Adrenal gland (tissue), 12 donors: ENCODE results near the gene ITPRIP. TPM values are rescaled to one million over a fixed set of nuclear protein-coding genes. Genes with fewer than 3 reads are reported as not detected.
A peak's percentile ranks its signal among the peaks of the same experiment; 100 is the strongest.

ENCODE experiments used
- DNase-seq, 7 donors: peaks; one replicate each; pipeline ENCODE4 v3.0.0-alpha.2; 2019 to 2020
- H3K27ac ChIP-seq, 5 donors: fragments of 200-600 bp; sonication (generic) in 4 of 5; 1 replicate in 3 of 5; 2 replicates in 2 of 5; pipeline versions ENCODE4 v1.5.1 to v1.8.0; 2016 to 2020; ENCODE audit warnings: mild to moderate bottlenecking in 1 of 5
- H3K27me3 ChIP-seq: fragments of 200-600 bp; 2 replicates; pipeline ENCODE4 v1.8.0; 2021
- H3K36me3 ChIP-seq, 2 donors: fragments of 200-600 bp; replicated peaks in 1 of 2; 1 replicate in 1 of 2; 2 replicates in 1 of 2; pipeline versions ENCODE4 v1.5.1 to v1.8.0; 2018 to 2022
- H3K4me1 ChIP-seq, 2 donors: fragments of 200-600 bp; replicated peaks in 1 of 2; 1 replicate in 1 of 2; 2 replicates in 1 of 2; pipeline versions ENCODE4 v1.5.1 to v1.8.0; 2018 to 2021
- H3K4me3 ChIP-seq, 4 donors: fragments of 200-600 bp; sonication (generic) in 3 of 4; one replicate each; pipeline ENCODE4 v1.5.1; 2016 to 2018
- H3K9me3 ChIP-seq, 3 donors: fragments of 200-600 bp; sonication (generic) in 1 of 3; replicated peaks in 1 of 3; 1 replicate in 2 of 3; 2 replicates in 1 of 3; pipeline versions ENCODE4 v1.5.1 to v1.8.0; 2016 to 2021
- POLR2A ChIP-seq, 2 donors: fragments of 450-650 bp; IDR thresholded peaks; one replicate each; pipeline ENCODE4 v1.6.1; 2017; ENCODE audit warnings: antibody characterized with exemption in 2 of 2, mild to moderate bottlenecking in 2 of 2, moderate library complexity in 1 of 2
- WGBS, 4 donors: extraction: QIAGEN DNeasy Blood & Tissue Kit in 2 of 4; methylation state at CpG; one replicate each; pipeline versions ENCODE4 v1.1.5 to v1.1.7; 2013 to 2017; 5-methylcytosine and 5-hydroxymethylcytosine counted together
- intact Hi-C, 2 donors: fragments of 100-400 bp; cut with DNase I; formaldehyde crosslinking; loops; one replicate each; pipeline versions ENCODE4 v1.14.1 to v1.15.0; 2022 to 2023
- polyA plus RNA-seq, 3 donors: library from polyadenylated mRNA; stranded (reverse); fragments of 200-250 nt in 2 of 3; fragments of 350-450 nt in 1 of 3; fragmentation: Illumina TruSeq in 1 of 3; extraction: RNeasy Lipid Tissue Mini Kit (QIAGEN cat#74804) in 1 of 3; gene quantifications; one replicate each; pipeline ENCODE4 v1.2.3, GENCODE V29; 2013 to 2014
- total RNA-seq, 9 donors: library from RNA; depleted of rRNA in 4 of 9; stranded (reverse); fragments of >200 nt in 4 of 9; fragments of 120-200 nt in 1 of 9; fragmentation: NEBNext Ultra II Directional in 1 of 9; extraction: Animal tissue kit (Norgen Biotek cat#: 25700) in 1 of 9; gene quantifications; one replicate each; pipeline versions ENCODE4 v1.1.0 to v1.2.4, GENCODE V29; 2013 to 2023
- TF ChIP-seq, protein P1 (sequence below), 6 experiments: fragments of 450-650 bp in 4 of 6; fragments of 200-600 bp in 2 of 6; sonication (generic) in 1 of 6; IDR thresholded peaks; 1 replicate in 5 of 6; 2 replicates in 1 of 6; pipeline versions ENCODE4 v1.5.1 to v1.8.0; 2016 to 2021; ENCODE audit warnings: antibody characterized with exemption in 6 of 6, mild to moderate bottlenecking in 2 of 6, moderate library complexity in 1 of 6
- donor health status: healthy with polysubstance abuse.
- donor health status: Bipolar disorder and iron deficiency.
- donor health status: DM: yes; HTN: yes; CAD: no.
- donor health status: DM: no; HTN: no; CAD: no.
- donor health status: DM: no; HTN: no; CAD: no.
- donor health status: DM: yes; HTN: yes; CAD: no.

The ITPRIP gene
- total and polyA plus RNA-seq, 12 donors, result 4.2 to 27.0 (median 19.1) TPM

DNA sequence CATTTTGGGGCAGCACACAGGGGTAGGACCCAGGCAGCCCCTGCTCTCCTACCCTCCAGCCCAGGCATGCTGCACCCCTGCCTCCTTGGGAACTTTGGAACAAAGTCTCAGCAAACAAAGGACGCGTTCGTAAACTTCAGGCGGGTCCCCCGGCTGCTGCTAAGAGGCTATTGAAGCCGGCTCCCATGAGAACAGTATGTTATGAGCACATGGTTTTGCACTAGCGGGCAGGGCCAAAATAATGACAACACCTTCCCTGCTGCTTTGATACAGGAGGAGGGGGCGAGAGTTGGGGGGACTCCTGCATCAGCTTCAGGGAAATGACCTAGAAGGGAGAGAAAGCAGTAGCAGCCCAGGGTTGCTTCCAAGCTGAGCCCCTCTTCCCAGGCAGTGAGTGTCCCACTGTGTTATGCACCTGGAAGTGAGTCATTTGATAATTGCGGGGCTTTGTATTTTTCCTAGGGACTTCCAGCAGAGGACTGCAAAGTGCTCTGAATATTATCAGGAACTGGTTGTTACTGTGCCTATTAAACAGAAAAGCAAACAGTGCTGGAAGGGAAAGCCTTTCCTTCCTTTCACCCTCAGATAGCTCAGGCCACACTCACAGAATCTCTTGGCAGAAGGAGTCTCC lies 6.9 kb downstream of the ITPRIP start:
- no peaks in the 10 kb centered on the region for H3K36me3 ChIP-seq
- 33 to 71% (median 61%) methylated on average over 4 to 9 of the region's 9 CpGs for WGBS, 4 donors
- peak in 1 of 2 donors; percentile 1 for TF ChIP-seq POLR2A (IDR thresholded peaks at IDR 0.05)
- TF ChIP-seq, protein P1, sequence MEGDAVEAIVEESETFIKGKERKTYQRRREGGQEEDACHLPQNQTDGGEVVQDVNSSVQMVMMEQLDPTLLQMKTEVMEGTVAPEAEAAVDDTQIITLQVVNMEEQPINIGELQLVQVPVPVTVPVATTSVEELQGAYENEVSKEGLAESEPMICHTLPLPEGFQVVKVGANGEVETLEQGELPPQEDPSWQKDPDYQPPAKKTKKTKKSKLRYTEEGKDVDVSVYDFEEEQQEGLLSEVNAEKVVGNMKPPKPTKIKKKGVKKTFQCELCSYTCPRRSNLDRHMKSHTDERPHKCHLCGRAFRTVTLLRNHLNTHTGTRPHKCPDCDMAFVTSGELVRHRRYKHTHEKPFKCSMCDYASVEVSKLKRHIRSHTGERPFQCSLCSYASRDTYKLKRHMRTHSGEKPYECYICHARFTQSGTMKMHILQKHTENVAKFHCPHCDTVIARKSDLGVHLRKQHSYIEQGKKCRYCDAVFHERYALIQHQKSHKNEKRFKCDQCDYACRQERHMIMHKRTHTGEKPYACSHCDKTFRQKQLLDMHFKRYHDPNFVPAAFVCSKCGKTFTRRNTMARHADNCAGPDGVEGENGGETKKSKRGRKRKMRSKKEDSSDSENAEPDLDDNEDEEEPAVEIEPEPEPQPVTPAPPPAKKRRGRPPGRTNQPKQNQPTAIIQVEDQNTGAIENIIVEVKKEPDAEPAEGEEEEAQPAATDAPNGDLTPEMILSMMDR (IDR thresholded peaks at IDR 0.05), result no peak
- no peaks in the 10 kb centered on the region for H3K27me3 ChIP-seq
- DNase-seq, result peak in 2 of 7 donors; percentile 9 to 59
- H3K9me3 ChIP-seq, result no peaks in the 10 kb centered on the region
- H3K4me1 ChIP-seq, result peaks cover 55 to 78% of the 10 kb centered on the region in 2 donors
- intact Hi-C loops, result no loop called here
- no peak overlapping the region for H3K4me3 ChIP-seq
- peak overlapping the region in 4 of 5 donors; percentile 28 to 88 (median 62) for H3K27ac ChIP-seq

DNA sequence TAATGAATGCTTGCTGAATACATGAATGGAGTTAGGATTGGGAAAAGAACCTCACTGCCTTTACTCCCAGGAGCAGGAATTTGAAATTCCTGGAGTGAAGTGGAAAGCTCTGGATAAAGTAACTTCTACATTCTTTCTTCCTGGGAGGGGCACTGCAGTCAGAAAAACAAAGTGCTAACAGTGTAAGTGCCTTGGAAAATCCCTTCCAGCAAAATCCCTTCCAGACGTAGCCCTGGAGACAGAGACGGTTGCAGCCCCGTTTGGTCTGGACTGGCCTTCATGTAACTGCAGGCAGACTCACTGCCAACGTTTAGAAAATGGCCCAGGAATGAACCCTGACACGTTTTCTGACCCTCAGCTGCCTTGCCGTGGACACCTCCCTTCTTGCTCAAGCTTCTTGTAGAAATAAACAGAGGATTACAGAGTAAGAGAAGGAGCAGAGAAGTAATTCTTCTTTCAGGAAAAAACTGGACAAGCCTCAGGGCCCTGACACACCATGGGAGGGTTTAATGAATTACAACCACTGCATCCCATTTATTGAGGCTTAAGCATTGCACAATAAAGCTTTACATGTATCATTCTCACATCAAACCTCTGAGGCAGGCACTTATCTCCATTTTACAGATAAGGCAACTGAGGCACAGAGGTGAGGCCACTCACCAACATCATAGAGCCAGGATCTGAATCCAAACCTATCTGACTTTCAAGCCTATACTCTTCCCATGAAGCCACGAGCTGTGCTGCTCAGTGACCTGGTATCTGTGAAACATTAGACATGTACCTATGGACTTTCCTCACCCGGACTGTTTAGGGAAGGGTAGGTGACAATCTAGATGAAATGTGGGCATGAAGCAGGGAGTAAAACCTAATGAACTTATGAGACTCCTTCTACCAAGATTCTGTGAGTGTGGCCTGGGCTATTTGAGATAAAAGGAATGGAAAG lies 7.8 kb downstream of the ITPRIP start:
- intact Hi-C loops, result no loop called here
- H3K4me3 ChIP-seq, result no peak overlapping the region

GRCh38 chr10:104329735-104330134 lies 8.5 kb downstream of the ITPRIP start:
- Histone ChIP-seq H3K36me3 (no peaks in the 10 kb centered on the region), H3K9me3 (no peaks in the 10 kb centered on the region), H3K27ac (peak overlapping the region; percentile 14 to 88 (median 44)), H3K27me3 (no peaks in the 10 kb centered on the region), H3K4me1 (peaks cover 60 to 79% of the 10 kb centered on the region in 2 donors), H3K4me3 (no peak overlapping the region)
- peak in 1 of 7 donors; percentile 50 for DNase-seq
- WGBS, 4 donors, result 53 to 79% (median 64%) methylated on average over 2 to 3 of the region's 3 CpGs
- TF ChIP-seq, protein P1 (IDR thresholded peaks at IDR 0.05), result no peak
- no peak for TF ChIP-seq POLR2A (IDR thresholded peaks at IDR 0.05)
- intact Hi-C loops, result no loop called here

More for the DNA sequence above, 7.8 kb downstream of the ITPRIP start:
- Histone ChIP-seq H3K9me3 (no peaks in the 10 kb centered on the region), H3K27ac (peak overlapping the region; percentile 17 to 88 (median 44)), H3K4me1 (peaks cover 59 to 77% of the 10 kb centered on the region in 2 donors), H3K36me3 (no peaks in the 10 kb centered on the region), H3K27me3 (no peaks in the 10 kb centered on the region)
- DNase-seq, result peak in 6 of 7 donors; percentile 54 to 79 (median 72)
- TF ChIP-seq, protein P1 (IDR thresholded peaks at IDR 0.05), result no peak
- peak in 1 of 2 donors; percentile 27 for TF ChIP-seq POLR2A (IDR thresholded peaks at IDR 0.05)
- 21 to 35% (median 29%) methylated on average over 8 of the region's 8 CpGs for WGBS, 4 donors
